ENCODE measurements around the gene L3MBTL4.
"Not testable (repeated sequence)": the region's sequence is repeated elsewhere in the genome, so short reads cannot be mapped to it uniquely, and the experiment has no call there.

L3MBTL4 gene

DNA sequence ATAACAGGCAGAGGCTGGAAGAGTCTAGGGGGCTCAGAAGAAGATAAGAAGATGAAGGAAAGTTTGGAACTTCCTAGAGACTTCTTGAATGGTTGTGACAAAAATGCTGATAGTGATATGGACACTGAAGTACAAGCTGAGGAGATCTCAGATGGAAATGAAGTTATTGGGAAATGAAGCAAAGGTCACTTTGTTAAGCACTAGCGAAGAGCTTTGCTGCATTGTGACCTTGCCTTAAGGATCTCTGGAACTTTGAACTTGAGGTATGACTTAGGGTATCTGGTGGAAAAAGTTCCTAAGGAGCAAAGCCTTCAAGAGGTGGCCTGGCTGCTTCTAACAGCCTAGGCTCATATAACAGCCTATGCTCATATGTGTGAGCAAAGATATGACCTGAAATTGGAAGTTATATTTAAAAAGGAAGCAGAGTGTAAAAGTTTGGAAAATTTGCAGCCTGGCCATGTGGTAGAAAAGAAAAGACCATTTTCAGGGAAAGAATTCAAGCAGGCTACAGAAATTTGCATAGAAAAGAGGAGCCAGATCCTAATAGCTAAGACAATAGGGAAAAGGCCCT, 91.3 kb downstream of the L3MBTL4 start:
- FAIRE-seq (no peak), DNase-seq (ENCODE audit: extremely low spot score, insufficient read length, low read depth) (no peak)

DNA sequence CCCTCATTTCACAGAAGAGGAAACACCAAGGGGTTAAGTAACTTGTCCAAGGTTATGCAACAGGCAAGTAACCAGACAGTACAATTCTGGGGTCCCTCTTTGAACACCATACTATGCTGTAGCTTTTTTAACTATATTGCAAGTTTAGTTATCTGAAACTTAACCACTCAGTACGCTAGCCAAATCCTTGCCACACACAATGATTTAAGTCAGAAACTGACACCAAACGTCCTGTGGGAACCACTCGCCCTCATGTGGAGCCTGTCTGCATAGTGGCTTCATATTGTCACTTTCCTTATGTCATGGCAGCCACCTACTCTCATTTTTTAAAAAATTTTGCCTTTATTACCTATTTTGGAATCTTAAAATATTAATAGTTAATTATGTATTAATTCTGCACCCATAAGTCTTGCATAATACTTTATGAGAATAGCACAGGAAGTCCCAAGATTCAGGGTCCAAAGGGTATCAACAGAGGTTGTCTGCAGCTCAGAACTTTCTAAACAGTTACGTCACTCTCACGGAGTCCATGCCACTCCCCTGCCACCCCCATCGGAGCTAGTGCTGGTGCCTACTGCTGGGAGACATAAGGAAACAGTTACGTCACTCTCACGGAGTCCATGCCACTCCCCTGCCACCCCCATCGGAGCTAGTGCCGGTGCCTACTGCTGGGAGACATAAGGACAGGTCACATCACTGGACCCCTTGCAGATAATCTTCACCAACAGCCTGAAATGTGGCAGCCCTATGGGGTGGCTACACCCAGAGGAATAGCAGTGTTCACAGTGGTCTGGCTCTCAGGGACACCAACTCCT, 99.0 kb downstream of the L3MBTL4 start:
- no peak for FAIRE-seq

GRCh38 chr18:6313415-6313814, 101.3 kb downstream of the L3MBTL4 start:
- FAIRE-seq = no peak
- no peak for DNase-seq (ENCODE audit: extremely low spot score, insufficient read length, low read depth)

More for the DNA sequence above, 99.0 kb downstream of the L3MBTL4 start:
- no peak for DNase-seq (ENCODE audit: extremely low spot score, insufficient read length, low read depth)

DNA sequence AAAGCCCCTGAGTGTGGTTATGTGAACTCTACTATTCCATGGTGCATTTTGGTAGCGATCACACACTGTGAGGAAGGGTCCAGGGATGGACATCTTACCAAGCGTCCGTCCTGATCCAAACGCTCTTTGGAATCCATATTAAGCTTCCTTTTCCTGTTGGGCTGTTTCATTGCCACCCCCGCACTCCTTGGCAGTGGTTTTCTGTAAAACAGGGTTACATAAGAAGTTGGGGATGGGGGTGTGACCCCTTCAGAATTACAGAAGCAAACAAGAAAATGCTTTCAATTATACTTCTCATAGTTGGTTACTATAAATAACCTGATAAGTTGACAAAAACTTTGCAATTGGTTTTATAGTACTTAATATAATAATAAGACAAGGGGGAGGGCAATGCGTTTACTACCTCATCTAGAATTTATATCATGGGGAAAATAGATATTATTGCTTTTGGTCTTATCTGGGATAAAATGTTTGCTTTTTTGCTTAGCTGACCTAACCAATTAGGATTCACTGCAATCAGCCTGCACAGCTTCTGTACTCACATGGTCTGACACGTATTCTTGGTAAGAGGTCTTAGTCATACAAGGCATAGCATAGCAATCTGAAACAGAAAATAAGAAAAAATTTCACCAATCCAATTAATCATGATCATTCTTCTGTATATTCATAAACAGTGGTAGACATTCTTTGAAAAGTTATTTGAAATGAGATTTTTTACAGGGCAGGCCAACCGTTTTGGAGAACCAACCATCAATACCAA, 103.1 kb downstream of the L3MBTL4 start:
- no peak for FAIRE-seq
- no peak for DNase-seq (ENCODE audit: extremely low spot score, insufficient read length, low read depth)

DNA sequence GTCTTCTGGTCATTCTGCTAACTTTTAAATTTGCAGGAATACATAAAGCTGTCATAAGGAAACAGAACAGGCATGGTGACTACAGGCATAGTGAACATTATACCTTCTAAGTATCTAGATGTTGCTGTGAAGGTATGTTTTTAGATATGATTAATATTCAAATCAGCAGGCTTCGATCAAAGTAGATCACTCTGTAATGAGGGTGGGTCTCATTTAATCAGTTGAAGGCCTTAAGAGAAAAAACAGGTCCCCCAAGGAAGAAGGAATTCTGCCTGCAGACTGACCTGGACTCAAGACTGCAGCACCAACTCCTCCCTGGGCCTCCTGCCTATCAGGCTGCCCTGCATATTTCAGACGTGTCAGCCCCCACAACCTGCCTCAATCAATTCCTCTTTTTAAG, 104.0 kb downstream of the L3MBTL4 start:
- no peak for FAIRE-seq
- no peak for DNase-seq (ENCODE audit: extremely low spot score, insufficient read length, low read depth)

DNA sequence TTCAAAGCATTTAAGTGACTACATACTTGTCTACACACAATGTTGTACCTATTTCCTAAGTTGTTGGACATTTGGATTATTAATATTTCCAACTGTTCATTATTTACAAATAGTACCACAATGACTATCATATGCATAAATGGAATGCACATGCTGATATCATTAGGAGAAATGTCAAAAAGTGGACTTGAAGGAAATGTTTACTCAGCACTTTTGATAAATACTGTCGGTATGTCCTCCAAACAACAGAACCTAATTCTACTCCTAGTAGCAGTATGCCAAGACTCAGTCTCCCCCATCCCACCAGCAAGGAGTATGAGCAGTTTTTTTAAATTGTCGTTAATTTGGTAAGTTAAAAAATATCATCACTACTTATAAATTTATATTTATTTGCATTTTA, 116.8 kb downstream of the L3MBTL4 start:
- FAIRE-seq (no peak), DNase-seq (ENCODE audit: extremely low spot score, insufficient read length, low read depth) (no peak)

DNA sequence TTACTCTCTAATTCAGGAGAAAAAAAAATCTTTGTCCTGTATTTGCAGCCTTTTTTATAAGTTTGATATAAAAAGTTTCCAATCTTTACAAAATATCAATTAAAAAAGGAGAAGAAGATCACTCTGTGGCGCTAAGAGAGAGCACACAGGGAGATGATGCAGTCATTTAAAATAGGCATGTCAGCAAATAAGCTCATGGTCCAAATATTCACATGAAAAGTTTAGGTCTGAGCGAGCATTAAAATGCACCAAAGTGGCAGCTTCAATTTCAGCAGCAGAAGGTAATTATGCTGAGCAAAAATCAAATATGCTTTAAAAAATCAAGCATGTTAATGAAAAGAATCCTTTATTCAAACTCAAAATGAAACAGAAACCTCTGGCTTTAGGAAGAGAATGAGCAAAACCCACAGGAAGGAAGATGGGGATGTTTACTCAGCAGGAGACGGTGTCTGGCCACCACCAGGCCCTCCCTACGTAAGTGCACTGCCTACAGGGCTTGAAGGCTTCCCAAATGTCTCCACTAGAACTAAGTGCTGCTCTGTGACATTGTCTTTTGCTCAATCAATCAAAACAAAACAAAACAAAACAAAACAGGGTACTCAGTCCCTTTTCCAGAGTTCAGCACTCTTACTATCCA, 120.4 kb downstream of the L3MBTL4 start:
- no peak for DNase-seq (ENCODE audit: extremely low spot score, insufficient read length, low read depth)
- no peak for FAIRE-seq

DNA sequence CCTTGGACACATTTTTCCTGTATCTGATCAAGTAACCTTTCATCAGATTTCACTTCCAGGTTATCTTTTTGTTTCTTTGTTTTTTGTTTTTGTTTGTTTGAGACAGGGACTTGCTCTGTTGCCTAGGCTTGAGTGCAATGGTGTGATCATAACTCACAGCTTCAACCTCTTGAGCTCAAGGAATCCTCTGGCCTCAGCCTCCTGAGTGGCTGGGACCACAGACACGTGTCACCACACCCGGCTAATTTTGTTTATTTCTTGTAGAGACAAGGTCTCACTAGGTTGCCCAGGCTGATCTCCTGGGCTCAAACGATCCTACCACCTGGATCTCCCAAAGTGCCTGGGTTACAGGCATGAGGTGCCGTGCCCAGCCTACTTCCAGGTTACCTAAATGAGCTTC, 124.9 kb downstream of the L3MBTL4 start:
- DNase-seq (ENCODE audit: extremely low spot score, insufficient read length, low read depth) (no peak), FAIRE-seq (no peak)

DNA sequence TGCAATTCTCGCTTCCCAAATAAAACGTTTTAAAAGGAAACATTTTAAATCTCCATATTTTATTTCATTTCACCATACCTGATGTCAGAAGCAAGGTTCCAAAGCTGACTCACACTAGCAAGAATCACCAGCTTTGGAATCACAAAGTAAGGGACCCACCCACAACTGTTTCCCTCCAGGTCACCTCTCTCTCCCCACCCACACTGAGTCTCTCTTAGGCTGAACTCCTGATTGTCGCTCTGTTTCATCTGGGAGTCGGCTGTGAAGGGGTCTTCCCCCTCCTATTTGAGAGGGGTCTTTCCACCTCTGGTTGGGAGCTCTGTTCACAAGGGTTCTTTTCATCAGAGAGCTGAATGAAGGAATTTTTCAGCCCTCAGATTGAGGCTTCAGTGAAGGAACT, 128.1 kb downstream of the L3MBTL4 start:
- no peak for FAIRE-seq
- DNase-seq (ENCODE audit: extremely low spot score, insufficient read length, low read depth) = no peak

DNA sequence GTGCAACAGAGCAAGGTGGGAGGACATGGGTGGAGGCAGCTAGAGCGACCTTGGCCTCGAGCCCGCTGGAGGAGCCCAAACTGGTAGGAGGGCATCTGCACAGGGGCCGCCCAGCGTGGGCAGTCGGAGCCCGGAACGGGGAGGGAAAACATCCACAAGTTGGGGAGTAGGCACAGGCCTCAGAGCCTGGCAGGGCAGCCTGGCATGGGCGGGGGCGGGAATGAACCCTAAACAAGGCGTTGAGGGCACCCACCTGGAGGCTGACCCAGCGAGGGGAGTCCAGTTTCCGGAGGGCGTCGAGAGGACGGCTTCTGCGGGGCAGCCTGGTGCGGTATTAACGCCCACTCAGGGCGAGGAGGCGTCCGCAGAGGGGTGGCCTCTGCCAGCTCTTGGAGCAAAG, 129.9 kb downstream of the L3MBTL4 start:
- FAIRE-seq = no peak
- no peak for DNase-seq (ENCODE audit: extremely low spot score, insufficient read length, low read depth)

DNA sequence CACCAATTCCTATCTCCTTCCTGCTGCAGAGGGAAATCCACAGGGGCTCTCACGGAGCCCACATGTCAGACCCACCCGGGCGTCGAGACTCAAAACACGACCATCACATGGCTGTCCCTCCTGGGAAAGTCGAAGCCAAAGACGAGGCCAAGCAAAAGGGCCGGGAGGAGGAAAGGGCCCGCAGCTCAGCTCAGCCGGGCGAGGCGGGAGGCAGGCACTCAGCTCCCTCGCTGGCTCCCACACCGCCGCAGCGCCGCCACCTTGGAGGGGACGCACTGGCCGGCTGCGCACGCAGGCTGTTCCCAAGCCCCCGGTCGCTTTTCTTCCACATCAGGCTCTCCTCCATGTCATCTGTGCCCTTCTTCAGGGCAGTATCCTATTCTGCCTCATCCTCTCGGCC, 130.4 kb downstream of the L3MBTL4 start:
- FAIRE-seq (no peak), DNase-seq (ENCODE audit: extremely low spot score, insufficient read length, low read depth) (no peak)

DNA sequence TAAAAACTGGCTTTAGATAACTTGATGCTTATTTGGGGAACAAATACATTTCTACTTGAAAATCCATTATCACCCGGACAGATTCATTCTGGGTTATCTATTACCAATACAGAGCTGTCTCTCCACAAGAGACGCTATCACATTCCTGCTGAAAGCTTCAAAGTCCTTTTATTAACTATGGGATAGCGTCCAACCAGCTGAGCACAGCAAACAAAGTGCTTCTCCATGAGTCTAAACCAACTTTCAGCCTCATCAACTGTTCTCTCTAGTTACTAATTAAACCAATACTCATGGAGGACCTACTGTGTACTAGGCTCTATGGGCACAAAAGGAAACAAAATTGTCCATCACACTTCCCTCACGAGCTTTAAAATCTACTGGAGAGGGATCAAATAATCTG, 132.8 kb downstream of the L3MBTL4 start:
- FAIRE-seq (no peak), DNase-seq (ENCODE audit: extremely low spot score, insufficient read length, low read depth) (no peak)

DNA sequence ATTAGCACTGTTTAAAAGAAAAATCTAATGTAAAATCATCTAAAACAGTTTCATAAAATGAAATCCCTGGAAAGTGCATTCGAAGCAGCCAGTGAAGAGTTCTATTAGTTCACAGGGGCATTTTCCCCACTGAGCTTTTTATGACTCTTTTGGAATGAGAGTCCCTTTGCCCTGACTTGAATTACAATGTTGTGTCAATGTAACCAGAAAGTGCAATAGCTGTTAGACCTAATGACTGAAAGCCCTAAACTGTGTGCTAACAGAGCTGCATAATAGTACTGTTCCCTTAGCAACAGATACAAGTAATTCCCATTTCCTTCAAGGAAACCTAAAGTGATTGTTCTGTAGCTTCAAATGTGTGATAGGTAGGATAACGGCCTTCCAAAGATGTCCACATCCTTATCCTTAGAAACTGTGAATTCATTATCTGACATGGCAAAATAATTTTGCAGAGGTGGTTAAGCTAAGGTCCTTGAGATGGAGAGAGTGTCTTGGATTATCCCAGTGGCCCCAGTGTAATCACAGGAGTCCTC, 134.4 kb downstream of the L3MBTL4 start:
- no peak for FAIRE-seq

DNA sequence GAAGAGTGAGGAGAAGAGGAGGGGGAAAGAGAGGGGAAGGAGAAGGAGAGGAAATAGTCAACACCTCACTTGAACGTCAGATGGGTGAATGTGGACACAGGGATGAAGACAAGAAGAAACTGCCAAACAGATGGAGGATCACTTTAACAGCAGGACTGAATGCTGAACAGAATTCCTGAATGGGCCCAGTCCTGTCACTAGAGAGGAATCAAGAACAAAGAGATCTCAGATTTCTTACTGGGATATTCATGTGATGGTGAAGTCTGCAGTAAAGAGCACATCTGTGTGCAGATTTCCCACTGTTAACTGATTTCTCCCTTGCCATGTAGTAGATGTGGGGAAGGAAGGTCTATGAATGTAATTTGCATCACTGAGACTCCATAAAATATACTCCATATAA, 135.4 kb downstream of the L3MBTL4 start:
- DNase-seq (ENCODE audit: extremely low spot score, insufficient read length, low read depth) (no peak), FAIRE-seq (no peak)

More for the DNA sequence above, 134.4 kb downstream of the L3MBTL4 start:
- DNase-seq (ENCODE audit: extremely low spot score, insufficient read length, low read depth) = no peak

DNA sequence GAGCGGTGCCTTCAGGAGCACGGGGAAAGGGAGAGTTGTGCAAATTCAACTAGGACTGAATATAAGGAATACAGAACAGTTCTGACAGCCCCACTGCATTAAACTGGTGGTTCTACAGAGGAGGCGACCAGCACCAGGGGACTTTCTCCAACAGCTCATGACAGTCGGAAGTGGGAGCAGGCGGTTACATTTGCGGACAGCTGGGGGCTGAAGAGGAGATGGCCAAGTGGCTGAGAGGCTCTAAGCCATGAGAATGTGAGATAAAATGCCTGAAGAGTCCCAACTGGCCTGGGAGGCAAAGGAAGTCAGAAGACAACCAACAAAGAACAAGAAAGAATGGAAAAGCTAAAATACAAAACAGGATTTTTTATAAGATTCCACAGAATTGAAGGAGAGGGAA, 141.3 kb downstream of the L3MBTL4 start:
- no peak for FAIRE-seq

GRCh38 chr18:6272144-6272543, 142.6 kb downstream of the L3MBTL4 start:
- not testable (repeated sequence) for FAIRE-seq; DNase-seq (ENCODE audit: extremely low spot score, insufficient read length, low read depth)

More for the DNA sequence above, 141.3 kb downstream of the L3MBTL4 start:
- no peak for DNase-seq (ENCODE audit: extremely low spot score, insufficient read length, low read depth)

GRCh38 chr18:6271585-6271984, 143.1 kb downstream of the L3MBTL4 start:
- DNase-seq (ENCODE audit: extremely low spot score, insufficient read length, low read depth) = no peak
- no peak for FAIRE-seq

DNA sequence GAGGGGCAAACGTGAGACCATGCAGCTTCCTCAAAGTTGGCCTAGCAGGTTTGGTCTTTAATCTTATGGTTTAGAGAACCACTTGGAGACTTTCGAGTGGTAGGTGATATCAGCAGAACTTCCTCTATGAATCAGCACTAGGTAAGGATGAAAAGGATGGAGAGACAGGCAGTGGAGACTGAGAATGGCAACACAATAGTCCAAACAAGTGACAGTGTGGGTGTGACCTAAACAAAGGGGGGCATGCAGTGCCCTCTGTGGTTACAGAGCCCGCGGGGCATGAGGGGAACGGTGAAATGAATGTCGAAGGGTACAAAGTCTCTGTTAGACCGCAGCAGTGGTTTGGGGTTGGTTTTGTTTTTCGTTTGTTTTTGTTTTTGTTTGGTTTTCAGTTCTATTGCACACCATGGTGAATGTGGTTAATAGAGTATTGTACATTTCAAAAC, 143.9 kb downstream of the L3MBTL4 start:
- FAIRE-seq = peak; percentile 54
- no peak for DNase-seq (ENCODE audit: extremely low spot score, insufficient read length, low read depth)

DNA sequence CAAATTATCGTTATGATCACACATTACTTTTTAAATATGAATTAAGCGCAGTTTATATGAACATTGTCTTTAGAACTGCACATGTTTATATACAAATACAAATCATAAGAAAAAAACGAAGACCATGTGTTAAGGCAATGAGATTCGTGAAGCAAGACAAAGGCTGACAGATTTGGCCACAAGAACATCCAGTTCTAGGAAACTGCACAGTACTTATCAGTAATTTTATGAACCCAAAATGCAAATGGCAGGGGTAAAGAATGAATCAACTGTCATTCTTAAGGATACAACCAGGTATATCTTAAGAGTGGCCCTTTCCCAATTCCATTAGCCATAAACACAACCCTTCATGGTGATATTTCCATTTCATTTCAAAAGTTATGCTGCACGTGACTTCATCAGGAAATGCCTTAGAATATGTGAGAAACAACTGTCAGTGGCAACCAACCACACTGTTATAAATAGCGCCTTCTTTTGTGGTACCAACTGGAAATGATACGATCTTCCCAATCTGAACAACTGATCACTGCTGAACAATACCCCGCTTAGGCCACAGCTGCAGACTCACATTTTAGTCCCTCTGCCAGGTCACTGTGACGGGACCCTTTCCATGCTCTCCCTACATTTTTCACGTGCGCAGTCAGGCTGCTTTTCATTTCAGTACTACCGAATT, 144.9 kb downstream of the L3MBTL4 start:
- DNase-seq (ENCODE audit: extremely low spot score, insufficient read length, low read depth) (no peak), FAIRE-seq (no peak)

DNA sequence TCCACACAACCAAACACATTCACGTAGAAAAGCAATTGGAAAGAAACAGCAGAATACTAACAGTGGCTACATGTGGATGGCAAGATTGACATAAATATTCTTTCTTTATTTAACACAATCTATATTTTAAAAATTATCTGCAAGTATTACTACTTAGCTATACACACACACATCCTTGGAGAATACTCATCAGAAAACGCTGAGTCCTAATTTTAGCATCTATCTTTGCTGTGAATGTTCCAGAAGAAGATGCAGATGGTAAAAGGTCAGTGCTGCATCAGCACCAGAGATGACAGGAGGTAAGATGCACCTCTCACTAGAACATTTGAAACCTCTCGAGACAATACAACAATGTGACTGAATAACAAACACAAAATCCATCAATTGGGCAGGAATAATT, 148.5 kb downstream of the L3MBTL4 start:
- DNase-seq (ENCODE audit: extremely low spot score, insufficient read length, low read depth) (no peak), FAIRE-seq (no peak)

Measured in GM18507 (cell line).